Natural killer cell treated with Interleukin-12 subunit alpha and Interleukin-12 subunit beta and Interleukin-15 and Interleukin-18, amount 100 ng/mL, for 72 hours (primary cell): ENCODE data around the gene DNAJB8. TPM values are rescaled to one million over a fixed set of nuclear protein-coding genes. Genes with fewer than 3 reads are reported as not detected.

Source experiments
- ATAC-seq, 2 donors: fragments of 150-1000 bp; cut with Tn5 transposase in 1 of 2; sonication (Bioruptor Pico), chemical (Tn5 transposase) in 1 of 2; 2 replicates each; pipeline ENCODE4 v1.10.0; 2021
- DNase-seq: peaks from one replicate; pipeline ENCODE4 v3.0.0; 2022; ENCODE audit warnings: low spot score
- H3K27ac Mint-ChIP-seq, 2 donors: 1 replicate in 1 of 2; 2 replicates in 1 of 2; pipeline ENCODE4 v1.8.0; 2022; ENCODE audit warnings: mixed read lengths in 2 of 2, mild to moderate bottlenecking in 1 of 2, moderate library complexity in 1 of 2
- H3K27me3 Mint-ChIP-seq, 2 donors: 1 replicate in 1 of 2; 2 replicates in 1 of 2; pipeline ENCODE4 v1.8.0; 2022; ENCODE audit warnings: mixed read lengths in 2 of 2
- H3K36me3 Mint-ChIP-seq: one replicate; pipeline ENCODE4 v1.8.0; 2022; ENCODE audit warnings: mixed read lengths
- H3K4me1 Mint-ChIP-seq, 2 donors: 1 replicate in 1 of 2; 2 replicates in 1 of 2; pipeline ENCODE4 v1.8.0; 2022; ENCODE audit warnings: low read depth in 2 of 2, mixed read lengths in 2 of 2, mild to moderate bottlenecking in 1 of 2
- H3K4me3 Mint-ChIP-seq: one replicate; pipeline ENCODE4 v1.8.0; 2022; ENCODE audit warnings: mixed read lengths
- H3K9me3 Mint-ChIP-seq: 2 replicates; pipeline ENCODE4 v1.8.0; 2022; ENCODE audit warnings: mixed read lengths
- total RNA-seq, 2 donors: library from RNA; stranded (reverse); gene quantifications; one replicate each; pipeline ENCODE4 v1.2.3, GENCODE V29; 2022

The DNAJB8 gene
- total RNA-seq, 2 donors from 2014 or later, result not detected

DNA sequence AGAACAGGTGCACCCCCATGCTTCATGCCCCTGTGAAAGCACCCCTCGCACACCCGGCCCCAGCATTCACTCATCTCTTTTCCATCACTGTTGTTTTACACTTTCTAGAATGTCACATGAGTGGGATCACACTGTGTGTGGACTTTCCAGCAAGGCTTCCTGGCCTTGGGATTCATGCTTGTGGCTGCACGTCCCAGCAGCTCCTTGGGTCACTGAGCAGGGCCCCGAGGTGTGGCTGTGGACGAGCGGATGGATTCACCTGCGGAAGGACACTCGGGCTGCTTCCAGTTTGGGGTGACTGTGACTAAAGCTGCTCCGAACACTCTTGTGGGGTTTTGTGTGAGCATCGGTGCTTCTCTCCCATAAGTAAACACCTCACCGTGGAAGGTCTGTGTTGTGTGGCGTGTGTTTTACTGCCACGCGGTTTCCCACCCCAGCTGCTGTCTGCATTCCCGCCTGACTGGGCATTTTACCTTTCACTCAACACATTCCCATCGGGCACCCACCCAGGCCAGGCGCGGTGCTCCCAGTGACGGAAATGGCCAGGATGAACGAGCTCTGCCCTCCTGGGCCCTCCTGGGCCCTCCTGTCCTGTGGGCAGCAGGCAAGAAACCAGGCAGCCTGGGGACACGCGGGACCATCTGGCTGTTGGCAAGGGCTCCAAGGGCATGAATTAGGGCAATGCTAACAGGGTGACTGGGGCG is 41.4 kb downstream of the DNAJB8 start:
- Mint-ChIP-seq H3K4me1 (no peaks in the 10 kb centered on the region), H3K36me3 (no peaks in the 10 kb centered on the region), H3K4me3 (no peak overlapping the region), H3K9me3 (no peaks in the 10 kb centered on the region), H3K27ac (no peak overlapping the region), H3K27me3 (peaks cover under 1 to 9% of the 10 kb centered on the region in 2 donors)
- DNase-seq, result no peak
- ATAC-seq, result no peak

DNA sequence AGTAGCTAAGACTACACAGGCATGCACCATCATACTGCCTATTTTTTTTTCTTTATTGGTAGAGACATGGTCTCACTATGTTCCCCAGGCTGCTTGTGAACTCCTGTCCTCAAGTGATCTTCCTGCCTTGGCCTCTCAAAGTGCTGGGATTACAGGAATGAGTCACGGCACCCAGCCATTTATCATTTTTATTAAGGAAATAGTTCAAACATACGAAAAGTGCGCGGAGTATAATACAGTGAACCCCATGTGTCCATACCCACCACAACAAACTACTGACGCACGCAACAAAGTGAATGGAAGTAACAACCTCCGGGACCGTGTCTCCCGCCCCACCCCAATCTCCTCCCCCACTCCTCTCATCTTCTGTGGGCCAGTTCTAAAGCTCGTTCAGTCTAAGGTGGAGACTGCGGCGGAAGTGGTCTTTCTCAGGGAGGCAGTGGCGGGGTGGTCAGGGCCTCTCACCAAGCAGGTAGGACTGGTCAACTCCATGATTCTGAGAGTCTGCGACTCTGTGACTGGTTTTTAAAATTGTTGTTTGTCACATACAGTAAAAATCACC is 42.1 kb downstream of the DNAJB8 start:
- H3K36me3 Mint-ChIP-seq, result no peaks in the 10 kb centered on the region
- ATAC-seq, result no peak
- H3K4me3 Mint-ChIP-seq, result no peak overlapping the region

DNA sequence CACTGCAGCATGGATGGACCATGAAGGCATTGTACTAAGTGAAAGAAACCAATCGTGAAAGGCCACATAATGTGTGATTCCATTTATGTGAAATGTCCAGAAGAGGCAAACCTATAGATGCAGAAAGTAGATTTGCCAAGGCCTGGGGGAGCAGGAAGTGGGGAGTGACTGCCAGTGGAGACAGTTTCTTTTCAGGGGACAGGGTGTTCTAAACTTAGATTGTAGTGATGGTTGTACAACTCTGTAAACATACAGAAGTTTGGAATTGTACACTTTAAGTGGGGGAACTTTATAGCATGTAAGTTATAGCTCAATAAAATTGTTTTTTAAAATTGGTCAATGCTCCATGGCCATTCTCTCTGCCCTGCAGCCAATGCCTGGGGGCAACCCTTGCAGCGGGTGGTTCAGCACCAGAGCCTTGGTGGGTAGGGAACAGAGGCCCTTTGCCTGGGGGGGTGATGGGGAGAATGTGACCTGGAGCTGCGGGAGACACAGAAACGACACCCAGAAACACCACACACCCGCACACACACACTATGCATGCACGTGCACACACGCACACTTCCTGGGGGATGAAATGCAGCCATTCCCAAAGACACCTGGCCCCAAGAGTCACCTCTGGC is 43.1 kb downstream of the DNAJB8 start:
- DNase-seq (no peak), ATAC-seq (no peak)
- Mint-ChIP-seq H3K4me1 (no peaks in the 10 kb centered on the region), H3K9me3 (no peaks in the 10 kb centered on the region), H3K27me3 (peaks cover 0 to 5% of the 10 kb centered on the region in 2 donors), H3K36me3 (no peaks in the 10 kb centered on the region), H3K4me3 (no peak overlapping the region), H3K27ac (no peak overlapping the region)

More for the DNA sequence above, 42.1 kb downstream of the DNAJB8 start:
- Mint-ChIP-seq H3K27ac (no peak overlapping the region), H3K4me1 (no peaks in the 10 kb centered on the region), H3K27me3 (peaks cover 0 to 5% of the 10 kb centered on the region in 2 donors), H3K9me3 (no peaks in the 10 kb centered on the region)
- no peak for DNase-seq

DNA sequence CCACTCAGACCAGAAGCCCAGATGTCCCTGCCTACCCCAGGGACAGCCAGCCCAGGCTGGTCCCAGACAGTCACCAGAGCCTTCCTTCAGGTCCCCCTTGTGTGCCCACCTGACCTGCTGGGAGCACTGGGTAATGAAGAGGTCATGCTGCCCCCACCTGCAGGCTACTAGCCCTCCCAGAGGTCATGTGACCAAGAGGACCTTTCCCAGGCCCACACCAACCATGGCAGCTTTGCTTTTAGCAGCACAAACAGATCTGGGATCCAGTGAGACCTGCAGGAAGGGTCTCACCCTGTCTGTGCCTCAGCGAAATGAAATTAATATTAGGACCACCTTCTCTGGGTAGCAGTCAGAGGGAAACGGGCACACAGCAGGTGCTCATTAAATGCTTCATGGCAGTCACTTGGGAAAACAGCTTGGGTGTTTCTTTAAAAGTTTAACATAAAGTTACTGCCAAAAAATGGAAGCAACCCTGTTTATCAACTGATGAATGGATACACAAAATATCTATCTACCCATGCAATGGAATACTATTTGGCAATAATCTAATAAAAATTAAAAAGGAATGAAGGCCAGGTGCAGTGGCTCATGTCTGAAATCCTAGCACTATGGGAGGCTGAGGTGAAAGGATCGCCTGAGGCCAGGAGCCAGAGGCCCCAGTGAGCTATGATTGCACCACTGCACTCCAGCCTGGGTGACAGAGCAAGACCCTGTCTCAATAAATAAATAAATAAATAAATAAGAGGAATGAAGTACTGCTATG is 43.7 kb downstream of the DNAJB8 start:
- no peak overlapping the region for H3K27ac Mint-ChIP-seq
- no peak for DNase-seq
- no peaks in the 10 kb centered on the region for H3K27me3 Mint-ChIP-seq
- no peaks in the 10 kb centered on the region for H3K4me1 Mint-ChIP-seq
- H3K36me3 Mint-ChIP-seq, result no peaks in the 10 kb centered on the region
- H3K9me3 Mint-ChIP-seq, result no peaks in the 10 kb centered on the region
- H3K4me3 Mint-ChIP-seq, result no peak overlapping the region
- no peak for ATAC-seq

DNA sequence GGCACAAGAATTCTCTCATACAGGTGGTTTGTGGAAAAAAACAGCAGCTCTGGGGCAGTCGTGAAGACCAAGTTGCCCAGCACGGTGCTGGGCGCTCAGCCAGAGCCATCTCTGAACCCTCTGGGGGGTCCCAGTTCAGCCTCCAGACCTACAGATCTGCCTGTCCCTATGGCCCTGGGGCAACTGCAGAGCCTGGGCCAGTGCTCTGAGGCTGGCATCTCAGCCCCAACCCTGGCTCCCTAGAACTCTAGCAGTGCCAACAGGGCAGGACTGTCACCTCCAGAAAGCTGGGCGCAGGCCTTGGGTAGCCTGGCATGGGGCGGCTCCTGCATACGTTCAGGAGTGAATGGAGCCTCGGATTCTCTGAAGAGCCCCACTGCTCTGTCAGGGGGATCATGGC is 44.7 kb downstream of the DNAJB8 start:
- Mint-ChIP-seq H3K36me3 (no peaks in the 10 kb centered on the region), H3K27ac (no peak overlapping the region), H3K4me3 (no peak overlapping the region), H3K4me1 (no peaks in the 10 kb centered on the region), H3K27me3 (no peaks in the 10 kb centered on the region), H3K9me3 (no peaks in the 10 kb centered on the region)
- no peak for DNase-seq
- ATAC-seq, result no peak

DNA sequence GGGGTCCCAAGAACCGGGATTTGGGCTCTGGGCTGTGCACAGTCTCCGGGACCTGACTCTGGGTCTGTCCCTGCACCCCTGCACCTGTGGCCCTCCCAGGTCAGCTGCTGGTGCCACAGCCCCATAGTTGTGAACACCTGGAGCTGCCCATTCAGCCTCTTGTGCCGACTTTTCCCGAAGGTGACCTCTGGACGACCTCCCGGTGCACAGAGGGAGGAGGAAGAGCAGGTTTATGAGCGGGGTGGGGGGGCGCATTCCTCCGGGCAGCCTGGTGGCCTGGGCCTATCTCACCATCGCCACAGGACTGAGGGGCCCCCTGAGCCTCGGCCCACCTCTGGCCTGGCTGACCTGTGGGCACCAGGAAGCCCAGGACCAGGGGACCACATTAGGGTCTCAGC is 45.3 kb downstream of the DNAJB8 start:
- Mint-ChIP-seq H3K27ac (no peak overlapping the region), H3K9me3 (no peaks in the 10 kb centered on the region), H3K4me1 (no peaks in the 10 kb centered on the region), H3K27me3 (no peaks in the 10 kb centered on the region), H3K36me3 (no peaks in the 10 kb centered on the region), H3K4me3 (no peak overlapping the region)
- ATAC-seq (no peak), DNase-seq (no peak)

DNA sequence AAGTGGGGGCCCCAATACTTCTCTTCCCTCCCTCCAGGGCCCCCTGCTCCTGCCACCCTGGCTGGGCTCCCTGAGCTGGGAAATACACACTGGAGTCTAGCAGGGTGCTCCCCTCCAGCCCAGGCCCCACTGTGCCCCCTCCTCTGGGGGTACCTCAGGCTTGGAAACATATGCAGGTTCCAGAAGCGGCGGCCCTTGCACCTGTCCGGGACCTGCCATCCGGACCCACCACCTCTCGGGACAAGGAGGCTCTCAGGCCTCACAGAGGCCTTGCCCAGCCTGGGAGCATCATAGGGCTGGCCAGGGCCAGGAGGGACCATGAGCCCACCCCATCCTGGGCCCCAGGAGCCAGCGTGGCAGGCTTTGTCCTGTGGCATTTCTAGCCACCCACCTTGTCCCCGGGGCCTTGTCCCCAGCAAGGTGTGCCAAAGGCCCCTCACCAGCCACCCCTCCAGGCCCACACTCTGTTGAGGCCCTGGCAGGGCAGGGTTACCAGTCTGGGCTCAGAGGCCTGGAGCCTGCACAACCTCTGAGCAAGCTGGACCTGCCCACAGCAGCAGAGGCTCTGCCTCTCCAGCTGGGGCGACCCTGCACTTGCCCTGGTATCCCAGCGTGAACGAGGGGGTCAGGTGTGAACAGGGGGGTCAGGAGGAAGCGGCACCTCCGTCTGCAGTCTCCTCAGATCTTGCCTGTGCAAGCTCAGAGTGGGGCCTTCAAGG is 45.8 kb downstream of the DNAJB8 start:
- Mint-ChIP-seq H3K9me3 (no peaks in the 10 kb centered on the region), H3K27me3 (no peaks in the 10 kb centered on the region), H3K4me3 (no peak overlapping the region), H3K4me1 (no peaks in the 10 kb centered on the region), H3K36me3 (no peaks in the 10 kb centered on the region), H3K27ac (no peak overlapping the region)
- ATAC-seq (no peak), DNase-seq (no peak)

DNA sequence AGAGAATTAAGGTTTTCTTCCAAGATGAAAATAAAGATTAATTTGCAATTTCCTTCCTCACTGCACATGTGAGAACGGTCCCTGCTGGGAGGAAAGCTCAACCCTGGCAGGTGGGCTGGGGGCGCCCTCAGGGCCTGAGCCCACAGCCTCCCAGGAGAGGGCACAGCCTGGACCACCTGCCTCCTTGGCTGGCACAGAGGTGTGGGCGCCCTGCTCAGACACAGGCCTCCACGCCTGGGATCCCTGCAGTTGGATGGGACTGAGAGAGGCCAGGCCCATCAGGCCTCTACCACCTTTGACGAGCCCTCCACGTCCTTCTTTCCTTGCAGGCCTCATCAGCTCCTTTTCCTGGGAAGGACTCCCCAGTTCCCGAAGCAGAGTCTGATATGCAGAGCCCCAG is 46.4 kb downstream of the DNAJB8 start:
- Mint-ChIP-seq H3K4me1 (no peaks in the 10 kb centered on the region), H3K27me3 (no peaks in the 10 kb centered on the region), H3K9me3 (no peaks in the 10 kb centered on the region), H3K27ac (peak overlapping the region in 1 of 2 donors; percentile 5), H3K4me3 (no peak overlapping the region), H3K36me3 (no peaks in the 10 kb centered on the region)
- DNase-seq, result no peak
- ATAC-seq, result no peak

DNA sequence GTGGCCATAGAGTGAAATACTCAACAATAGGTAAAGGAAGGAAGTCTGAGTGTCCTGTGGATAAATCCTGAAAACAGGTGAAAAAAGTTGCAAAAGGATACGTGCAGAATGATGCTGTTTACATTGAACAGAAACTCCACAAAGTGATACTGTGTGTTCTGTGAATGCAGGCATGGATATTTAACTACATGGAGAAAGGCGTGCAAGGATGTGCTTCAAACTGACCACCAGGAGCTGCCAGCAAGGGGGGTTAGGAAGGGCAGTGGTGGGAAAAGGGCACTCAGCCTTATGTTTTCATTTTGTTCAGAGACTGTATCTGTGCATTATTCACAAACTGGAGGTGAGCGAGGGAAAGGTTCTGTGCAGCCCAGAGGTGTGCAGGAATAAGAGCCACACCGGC is 47.4 kb downstream of the DNAJB8 start:
- H3K4me3 Mint-ChIP-seq, result no peak overlapping the region
- H3K4me1 Mint-ChIP-seq, result peaks cover 0 to 2% of the 10 kb centered on the region in 2 donors
- ATAC-seq, result no peak
- H3K27ac Mint-ChIP-seq, result peak overlapping the region in 1 of 2 donors; percentile 5
- H3K27me3 Mint-ChIP-seq, result no peaks in the 10 kb centered on the region
- DNase-seq, result no peak
- no peaks in the 10 kb centered on the region for H3K9me3 Mint-ChIP-seq
- no peaks in the 10 kb centered on the region for H3K36me3 Mint-ChIP-seq

DNA sequence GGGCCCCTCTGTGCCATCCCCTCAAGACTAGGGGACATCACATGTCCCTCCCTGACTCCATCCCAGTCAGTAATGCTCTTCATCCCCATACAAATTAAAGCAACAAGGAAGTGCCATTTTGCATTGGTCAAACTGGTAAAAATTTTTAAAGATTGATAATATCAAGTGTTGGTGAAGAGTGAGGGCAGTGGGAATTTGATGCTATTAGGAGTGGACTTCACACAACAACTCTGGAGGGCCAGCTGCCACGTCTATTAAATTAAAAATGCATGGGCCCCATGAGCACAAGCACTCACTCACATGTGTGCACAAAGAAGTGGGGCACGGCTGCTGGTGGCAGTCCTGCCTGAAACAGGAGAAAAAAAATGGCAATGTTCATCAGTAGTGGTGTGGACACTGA is 47.8 kb downstream of the DNAJB8 start:
- H3K4me3 Mint-ChIP-seq, result no peak overlapping the region
- no peak for ATAC-seq
- no peaks in the 10 kb centered on the region for H3K27me3 Mint-ChIP-seq
- H3K9me3 Mint-ChIP-seq, result no peaks in the 10 kb centered on the region
- H3K4me1 Mint-ChIP-seq, result peaks cover 0 to 2% of the 10 kb centered on the region in 2 donors
- H3K36me3 Mint-ChIP-seq, result no peaks in the 10 kb centered on the region
- H3K27ac Mint-ChIP-seq, result no peak overlapping the region
- DNase-seq, result no peak

DNA sequence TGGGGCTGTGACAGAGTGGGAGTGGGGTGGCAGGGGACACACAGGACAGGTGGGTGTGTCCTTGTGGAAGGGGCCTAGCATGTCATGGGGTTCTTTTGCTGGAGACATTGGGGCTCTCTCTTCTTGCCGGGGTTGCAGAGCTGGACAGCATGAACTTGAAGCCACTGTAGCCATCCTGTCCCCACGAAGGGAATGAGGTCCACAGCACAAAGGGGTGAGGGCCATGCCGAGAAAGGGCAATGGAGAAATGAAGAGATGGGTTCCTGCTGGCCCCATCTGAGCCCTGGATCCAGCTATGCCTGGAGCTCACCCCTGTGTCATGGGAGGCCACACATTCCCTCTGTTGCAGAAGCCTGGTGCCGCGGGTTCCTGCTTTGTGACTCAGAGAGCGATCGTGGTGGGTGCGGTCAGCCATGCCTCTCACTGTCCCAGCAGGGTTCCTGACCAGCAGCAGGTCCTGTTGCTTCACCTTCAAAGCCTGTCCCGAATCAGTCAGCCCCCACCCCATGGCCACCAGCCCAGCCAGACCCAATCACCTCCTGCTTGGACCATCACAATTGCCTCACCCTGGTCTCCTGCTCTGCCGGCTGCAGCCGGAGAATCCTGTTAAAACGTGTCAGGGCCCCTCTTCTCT is 50.0 kb downstream of the DNAJB8 start:
- ATAC-seq (peak in 1 of 2 donors; percentile 36), DNase-seq (no peak)
- Mint-ChIP-seq H3K9me3 (no peaks in the 10 kb centered on the region), H3K27ac (peak overlapping the region in 1 of 2 donors; percentile 52), H3K4me3 (no peak overlapping the region), H3K36me3 (no peaks in the 10 kb centered on the region), H3K27me3 (no peaks in the 10 kb centered on the region), H3K4me1 (peaks cover 0 to 2% of the 10 kb centered on the region in 2 donors)

DNA sequence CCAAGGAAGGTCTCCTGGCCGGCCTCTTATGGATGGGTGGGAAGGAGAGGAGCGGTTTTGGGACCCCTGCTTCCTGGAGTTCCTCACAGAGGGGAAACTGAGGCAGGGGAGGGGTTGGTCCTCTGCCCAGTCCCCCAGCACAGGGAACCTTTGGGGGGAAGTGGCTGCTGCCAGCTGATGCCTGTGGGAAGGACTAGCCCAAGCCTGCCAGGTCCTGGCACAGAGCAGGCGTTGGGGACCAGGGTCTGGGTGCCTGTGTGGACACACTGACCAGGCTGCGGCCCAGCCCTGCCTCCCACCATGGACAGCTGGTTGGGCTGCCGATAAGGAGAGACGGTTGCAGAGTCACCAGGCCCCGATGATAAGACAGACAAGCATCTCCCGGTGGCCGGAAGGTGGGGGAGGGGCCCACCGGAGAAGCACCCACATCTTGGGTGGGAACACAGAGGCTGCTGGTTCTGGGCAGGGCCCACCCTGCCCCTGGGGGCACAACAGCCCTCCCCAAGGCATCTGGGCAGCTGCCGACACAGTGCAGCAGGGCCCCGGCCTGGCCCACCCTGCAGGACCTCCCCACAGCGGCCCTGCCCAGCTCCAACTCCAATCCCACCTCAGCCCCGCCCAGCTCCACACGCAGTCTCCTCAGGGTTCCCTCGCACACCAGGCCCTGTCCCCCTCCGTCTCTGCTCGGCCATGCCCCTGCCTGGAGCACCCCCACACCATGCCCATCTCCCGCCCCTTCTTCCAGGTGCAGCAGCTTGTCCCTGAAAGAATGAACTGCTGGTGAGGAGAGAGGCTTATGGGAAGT is 50.7 kb downstream of the DNAJB8 start:
- Mint-ChIP-seq H3K36me3 (no peaks in the 10 kb centered on the region), H3K9me3 (no peaks in the 10 kb centered on the region), H3K27me3 (no peaks in the 10 kb centered on the region), H3K4me1 (peaks cover 0 to 2% of the 10 kb centered on the region in 2 donors), H3K4me3 (no peak overlapping the region), H3K27ac (peak overlapping the region in 1 of 2 donors; percentile 52)
- ATAC-seq (peak in 1 of 2 donors; percentile 75), DNase-seq (no peak)
